GM15510 (cell line): ENCODE data around the gene SLC52A3.

Source experiments
- POLR2A ChIP-seq: IDR thresholded peaks from 3 replicates; pipeline ENCODE4 v1.6.1; 2011; ENCODE audit warnings: borderline replicate concordance; ENCODE audit not compliant: insufficient read length; ENCODE audit errors: extremely low read depth

The SLC52A3 gene

DNA sequence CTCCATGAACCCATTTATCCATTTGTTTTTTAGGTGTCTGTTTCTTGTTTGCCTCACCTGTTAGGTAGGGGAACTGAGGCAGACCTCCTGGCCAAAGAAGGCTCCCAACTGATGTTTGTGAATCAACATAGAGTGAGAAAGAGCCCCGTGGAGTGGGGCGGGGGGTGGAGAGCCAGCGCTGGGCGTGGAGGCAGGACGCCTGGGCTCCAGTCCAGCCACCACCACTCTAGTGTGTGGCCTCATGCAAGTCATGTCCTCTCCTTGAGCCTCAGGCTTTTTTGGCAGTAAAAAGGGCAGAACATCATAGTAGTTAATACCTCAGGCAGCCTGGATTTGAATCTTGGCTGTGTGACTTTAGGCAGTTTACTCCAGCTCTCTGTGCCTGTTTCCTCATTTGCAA, 50.5 kb downstream of the SLC52A3 start:
- no peak for TF ChIP-seq POLR2A

DNA sequence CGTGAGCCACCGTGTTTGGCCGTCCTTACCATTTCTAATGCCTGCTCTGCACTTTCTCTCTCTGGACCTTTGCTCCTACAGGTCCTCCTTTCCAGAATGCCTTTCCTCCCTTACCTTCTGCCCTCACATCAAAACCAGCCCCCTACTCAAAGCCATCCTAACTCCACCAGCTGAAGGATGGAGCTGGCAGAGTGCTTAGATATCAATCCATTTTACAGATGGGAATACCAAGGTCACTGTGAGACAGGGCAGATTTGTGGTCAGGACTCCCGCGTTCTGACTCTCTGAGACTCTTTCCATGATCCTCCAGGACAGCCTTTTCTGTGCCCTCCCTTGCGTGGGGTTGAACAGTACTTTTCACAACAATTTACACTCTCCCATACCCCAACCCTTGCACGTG, 51.0 kb downstream of the SLC52A3 start:
- TF ChIP-seq POLR2A, result no peak

DNA sequence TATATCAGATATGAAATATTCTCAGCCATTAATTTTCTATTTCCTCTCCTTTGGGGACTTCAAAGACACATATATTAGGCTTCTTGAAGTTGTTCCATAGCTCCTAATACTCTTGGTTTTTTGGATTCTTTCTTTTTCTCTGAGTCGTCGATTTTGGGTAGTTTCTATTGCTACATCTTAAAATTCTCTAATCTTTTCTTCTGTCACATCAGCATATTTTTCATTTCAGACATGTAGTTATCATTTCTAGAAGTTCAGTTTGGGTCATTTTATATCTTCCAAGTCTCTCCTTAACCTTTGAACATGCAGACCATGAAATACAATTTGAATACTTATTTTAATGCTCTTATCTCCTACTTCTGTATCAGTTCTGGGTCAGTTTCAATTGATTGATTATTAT, 53.8 kb downstream of the SLC52A3 start:
- TF ChIP-seq POLR2A, result no peak

DNA sequence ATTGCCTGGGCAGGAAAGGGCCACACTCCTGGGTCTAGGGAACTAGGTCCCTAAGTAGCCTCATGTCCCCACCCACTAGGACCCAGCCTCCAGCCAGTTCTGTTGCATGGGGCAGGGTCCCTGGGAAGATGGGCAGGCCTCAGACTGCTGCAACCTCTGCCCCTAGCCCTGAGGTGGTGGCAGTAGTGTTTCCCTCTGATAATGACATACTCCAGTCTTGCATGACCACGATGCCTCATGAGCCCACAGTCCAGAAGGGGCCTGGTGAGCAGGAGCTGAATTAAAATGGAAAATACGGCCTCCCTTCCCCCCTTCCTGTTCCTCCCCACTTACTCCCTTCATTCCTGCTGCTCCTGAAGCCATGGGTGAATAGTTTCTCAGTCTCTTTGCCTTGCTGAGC, 56.7 kb downstream of the SLC52A3 start:
- no peak for TF ChIP-seq POLR2A

DNA sequence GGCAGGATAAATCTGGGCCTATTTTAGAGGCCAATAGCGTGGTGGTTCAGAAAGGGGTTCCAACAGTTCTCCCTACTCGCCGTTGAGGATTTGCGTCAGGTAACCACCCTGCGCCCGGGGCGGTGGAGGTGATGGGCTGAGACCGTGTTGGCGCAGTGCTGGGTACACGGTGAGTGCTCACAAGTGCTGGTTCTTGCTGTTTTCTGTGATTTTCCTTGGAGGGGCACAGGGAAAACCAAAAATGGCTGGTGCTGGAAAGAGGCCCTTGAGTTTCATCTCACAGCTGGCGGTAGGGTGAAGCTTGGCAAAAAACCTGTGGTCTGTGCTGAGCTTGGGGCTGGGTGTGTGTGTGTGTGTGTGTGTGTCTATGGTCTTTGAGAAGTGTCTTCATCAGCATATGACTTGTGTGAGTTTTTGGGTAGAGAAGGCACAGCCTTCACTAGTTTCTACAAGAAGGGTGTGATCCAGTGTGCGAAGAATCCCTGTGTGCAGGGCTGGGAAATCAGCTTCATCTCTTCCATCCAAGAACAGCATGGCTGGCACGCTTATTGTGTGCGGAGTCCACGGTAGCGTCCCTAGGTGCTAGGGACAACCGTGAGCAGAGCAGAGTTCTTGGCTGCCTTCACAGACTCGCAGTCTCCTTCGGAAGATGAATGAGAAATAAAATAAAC, 57.4 kb downstream of the SLC52A3 start:
- no peak for TF ChIP-seq POLR2A
